CD4-positive, alpha-beta T cell treated with Interferon alpha-2 for 1 hour (primary cell): ENCODE measurements around the gene MID1.
A peak's percentile ranks its signal among the peaks of the same experiment; 100 is the strongest.
"Not testable (repeated sequence)": the region's sequence is repeated elsewhere in the genome, so short reads cannot be mapped to it uniquely, and the experiment has no call there.

Source experiments
- DNase-seq, 2 donors: peaks; one replicate each; pipeline ENCODE4 v3.0.0-alpha.2; 2020 to 2022

The MID1 gene

DNA sequence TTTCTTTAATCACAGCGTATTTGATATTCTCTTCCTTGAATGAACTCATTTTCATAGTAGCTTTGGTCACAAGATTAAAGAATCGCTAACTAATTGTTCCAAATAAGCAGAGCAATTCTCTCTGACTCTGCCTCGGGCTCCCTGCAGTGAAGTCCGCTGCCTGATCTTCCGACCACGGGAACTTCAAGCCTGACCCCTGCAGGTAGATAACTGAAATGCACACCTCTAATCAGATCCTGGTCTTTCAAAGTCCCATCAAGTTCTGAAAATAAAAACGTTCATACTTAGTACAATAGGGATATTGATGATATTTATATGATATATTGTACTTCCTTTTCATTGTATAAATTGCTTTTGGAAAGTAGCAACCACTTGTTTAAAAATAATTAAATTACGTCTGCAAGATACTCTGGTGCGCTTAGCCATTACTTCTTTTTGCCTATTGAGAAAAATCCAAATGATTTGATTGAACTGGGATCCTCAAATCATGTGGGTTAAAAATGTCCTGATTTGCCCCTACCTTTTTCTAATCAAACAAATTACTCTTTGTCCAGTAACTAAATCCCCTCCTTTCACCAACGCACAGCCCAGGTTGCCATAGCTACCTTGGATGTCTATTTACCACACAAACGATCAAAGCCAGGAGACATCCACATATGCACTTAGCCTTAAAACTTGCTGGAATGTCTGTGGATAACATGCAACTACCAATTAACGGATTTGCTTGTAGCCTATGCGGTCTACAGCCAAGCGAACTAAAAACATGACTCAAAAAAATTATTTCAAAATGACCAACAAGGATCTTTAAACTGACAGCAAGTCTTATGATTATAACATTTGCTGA, 4.2 kb downstream of the MID1 start:
- peak in 1 of 2 donors; percentile 6 for DNase-seq

GRCh38 chrX:10612215-10612614, 8.2 kb downstream of the MID1 start:
- no peak for DNase-seq

DNA sequence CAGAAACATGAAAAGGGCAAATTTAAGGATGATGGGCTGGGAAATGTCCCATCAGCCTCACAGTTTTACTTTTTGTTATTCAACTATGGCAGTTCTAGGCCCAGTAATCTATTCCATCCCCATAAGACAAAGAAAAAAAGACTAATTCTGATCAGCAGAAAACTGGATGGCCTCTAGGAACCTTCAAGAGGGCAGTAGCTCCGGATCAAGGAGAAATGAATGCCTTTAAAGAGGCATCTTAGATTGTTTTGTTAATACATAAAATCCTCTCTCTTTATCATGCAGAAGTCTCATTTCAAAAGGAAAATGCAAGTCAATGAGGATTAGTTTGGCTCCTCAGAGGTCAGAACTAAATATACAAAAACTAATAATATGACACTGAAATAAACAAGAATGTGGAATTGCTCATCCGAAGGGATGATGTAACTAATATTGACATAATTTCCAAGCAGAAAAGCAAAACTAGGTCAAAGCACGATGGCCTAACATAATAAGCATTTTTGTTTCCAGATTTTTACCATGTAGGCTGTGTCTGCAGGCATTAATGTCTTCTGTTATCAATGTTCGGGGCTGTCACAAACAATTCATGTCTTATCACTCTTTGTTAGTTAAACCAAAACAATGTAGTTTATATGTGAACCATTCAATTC, 8.8 kb downstream of the MID1 start:
- no peak for DNase-seq

DNA sequence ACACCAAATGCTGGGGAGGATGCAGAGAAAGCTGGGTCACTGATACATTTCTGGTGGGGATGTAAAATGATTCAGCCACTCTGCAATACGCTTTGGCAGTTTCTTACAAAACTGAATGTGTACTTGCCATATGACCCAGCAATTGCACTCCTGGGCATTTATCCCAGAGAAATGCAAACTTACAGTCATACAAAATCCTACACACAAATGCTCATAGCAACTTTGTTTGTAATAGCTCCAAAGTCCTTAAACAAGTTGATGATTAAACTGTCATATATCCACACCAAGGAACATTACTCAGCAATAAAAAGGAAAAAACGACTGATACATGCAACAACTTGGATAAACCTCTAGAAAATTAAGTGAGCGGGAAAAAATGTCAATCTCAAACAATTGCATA, 12.3 kb downstream of the MID1 start:
- DNase-seq, result no peak

- no peak for DNase-seq
Measured at GRCh38 chrX:10607233-10607632, 13.2 kb downstream of the MID1 start.

DNA sequence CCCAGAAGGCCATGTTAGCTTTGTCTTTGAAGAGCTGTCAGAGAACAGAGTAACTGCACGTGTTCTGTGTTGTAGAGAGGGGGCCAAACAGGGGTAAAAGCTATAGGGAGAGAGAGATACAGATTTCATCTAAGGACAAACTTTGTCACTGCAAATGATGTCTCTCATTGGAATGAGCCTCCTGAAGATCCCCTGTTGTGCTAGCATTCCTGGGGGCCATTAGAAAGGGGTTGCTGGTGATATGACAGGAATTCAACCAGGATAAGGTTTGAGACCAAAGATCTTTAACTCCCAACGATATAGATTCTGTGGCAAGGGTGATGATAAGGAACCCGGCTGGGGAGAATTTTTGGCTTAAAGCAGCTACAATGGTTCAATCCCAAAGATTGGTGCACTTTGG, 16.8 kb downstream of the MID1 start:
- DNase-seq, result no peak

- no peak for DNase-seq
Measured at GRCh38 chrX:10602646-10603045, 17.7 kb downstream of the MID1 start.

DNA sequence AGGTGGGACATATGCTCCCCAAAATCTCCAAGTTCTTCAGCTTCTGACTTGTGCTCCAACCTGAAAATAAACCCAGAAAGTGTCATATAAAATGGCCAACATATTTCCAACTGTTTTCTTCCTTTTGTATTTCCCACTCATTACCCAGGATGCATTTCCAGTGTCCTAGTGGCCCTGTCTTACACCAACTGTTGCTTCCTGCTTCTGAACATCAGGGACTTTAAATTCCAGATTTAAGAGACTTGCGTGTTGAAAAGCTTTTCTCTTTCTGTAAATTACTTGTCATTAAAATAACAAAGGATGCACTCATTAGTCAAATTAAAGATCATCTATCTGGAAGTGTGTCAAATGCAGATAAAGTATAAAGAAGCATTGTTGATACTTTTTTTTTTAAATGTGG, 19.9 kb downstream of the MID1 start:
- DNase-seq, result no peak

GRCh38 chrX:10598540-10598939, 21.8 kb downstream of the MID1 start:
- DNase-seq, result no peak

- no peak for DNase-seq
Measured at GRCh38 chrX:10597871-10598270, 22.5 kb downstream of the MID1 start.

GRCh38 chrX:10591363-10592335, 28.7 kb downstream of the MID1 start:
- no peak for DNase-seq

- not testable (repeated sequence) for DNase-seq
Measured at GRCh38 chrX:10589787-10590186, 30.6 kb downstream of the MID1 start.

- no peak for DNase-seq
Measured at GRCh38 chrX:10589098-10589497, 31.3 kb downstream of the MID1 start.

DNA sequence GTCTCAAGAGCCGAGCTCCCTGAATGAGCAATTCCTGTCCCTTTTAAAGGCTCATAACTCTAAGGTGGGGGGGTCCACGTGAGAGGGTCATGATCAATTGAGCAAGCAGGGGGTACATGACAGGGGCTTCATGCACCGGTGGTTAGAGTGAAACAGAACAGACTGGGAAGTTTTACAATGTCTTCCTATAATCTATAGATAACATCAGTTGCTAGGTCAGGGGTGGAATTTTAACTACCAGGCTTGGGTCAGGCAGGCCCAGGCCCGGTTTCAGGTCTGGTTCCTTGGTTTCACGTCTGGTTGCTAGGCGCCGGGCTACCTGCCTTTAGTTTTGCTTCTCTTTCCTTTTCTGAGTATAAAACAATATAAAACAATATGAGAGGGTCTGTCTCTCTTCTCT, 35.5 kb downstream of the MID1 start:
- not testable (repeated sequence) for DNase-seq

GRCh38 chrX:10582945-10583344, 37.4 kb downstream of the MID1 start:
- DNase-seq, result no peak

- DNase-seq, result no peak
Measured at GRCh38 chrX:10582215-10582733, 38.1 kb downstream of the MID1 start.

DNA sequence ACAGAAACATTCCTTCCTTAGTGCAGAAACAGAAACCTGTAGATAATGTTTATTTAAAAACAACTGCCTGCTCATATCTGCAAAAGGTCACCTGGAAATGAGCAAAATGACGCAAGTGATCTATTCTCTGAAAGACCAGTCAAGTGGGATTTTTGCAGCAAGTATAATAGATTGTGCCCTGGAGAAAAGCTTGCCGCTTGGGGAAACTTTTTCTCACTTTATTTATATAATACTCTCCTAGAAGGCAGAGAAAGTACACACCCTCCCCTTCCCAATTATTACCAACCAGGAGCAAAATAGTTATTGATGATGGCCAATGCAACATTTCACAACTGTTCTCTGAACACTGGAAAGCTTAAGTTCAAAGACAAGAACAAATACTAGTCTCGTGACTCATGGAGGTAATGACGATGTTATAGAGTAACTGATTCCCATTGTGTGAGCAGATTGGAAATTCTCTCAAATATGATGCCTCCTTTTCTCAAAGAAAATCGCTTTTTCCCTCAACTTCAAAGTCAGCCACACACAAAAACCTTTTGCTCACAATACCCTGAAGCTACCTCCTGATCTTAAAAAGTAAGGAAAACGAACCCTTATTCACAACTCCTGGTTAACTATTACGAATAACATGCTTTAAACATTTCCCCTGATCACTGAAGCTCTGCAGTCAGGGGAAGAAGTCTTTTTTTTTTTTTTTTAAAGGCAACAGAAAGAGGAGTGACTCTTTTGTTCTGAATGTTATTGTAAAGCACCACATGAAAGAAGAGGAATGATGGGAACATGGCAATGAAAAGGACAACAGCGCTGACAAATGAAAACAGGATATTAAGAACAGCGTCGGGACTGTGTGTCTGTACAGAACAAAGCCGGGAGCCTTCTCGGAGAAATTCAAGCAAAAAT, 41.0 kb downstream of the MID1 start:
- DNase-seq, result no peak

DNA sequence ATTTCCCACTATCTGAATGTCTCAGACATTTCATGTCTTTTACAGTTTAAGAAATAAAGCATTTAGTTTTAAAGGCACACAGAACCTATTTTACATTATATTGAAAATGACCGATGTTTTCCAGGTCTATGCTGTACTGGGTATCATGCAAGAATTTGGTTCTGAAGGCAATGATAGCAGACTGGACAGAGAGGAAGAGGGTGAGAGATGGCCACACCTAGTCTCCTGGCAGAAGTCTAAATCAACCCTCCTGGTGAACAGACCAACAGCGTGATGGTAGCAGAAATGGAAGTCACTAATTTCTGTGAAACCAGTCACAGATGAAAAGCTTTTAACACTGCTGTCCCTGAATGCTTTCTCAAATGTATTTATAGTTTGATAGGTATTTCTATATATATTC, 41.9 kb downstream of the MID1 start:
- DNase-seq, result no peak

GRCh38 chrX:10577853-10578252, 42.5 kb downstream of the MID1 start:
- no peak for DNase-seq

- DNase-seq, result no peak
Measured at GRCh38 chrX:10576777-10577447, 43.5 kb downstream of the MID1 start.

- DNase-seq, result no peak
Measured at GRCh38 chrX:10576186-10576585, 44.2 kb downstream of the MID1 start.
